ENCODE results near the gene RTL1.

- no peak for TF ChIP-seq ARID5B (CRISPR knock-in tag; IDR thresholded peaks at IDR 0.05)
- no peak for TF ChIP-seq ZNF318 (CRISPR knock-in tag; IDR thresholded peaks at IDR 0.05)
- TF ChIP-seq CHD2 (IDR thresholded peaks at IDR 0.05; ENCODE audit: low read depth, low read length), result no peak
- TF ChIP-seq TP53 (CRISPR knock-in tag; conservative IDR thresholded peaks at IDR 0.05), result no peak
Observed at GRCh38 chr14:100839315-100839585, 64.3 kb downstream of the RTL1 start.
